Mesendoderm (in vitro differentiated cells): Measurements from ENCODE around the gene CTIF.
A peak's percentile ranks its signal among the peaks of the same experiment; 100 is the strongest.

Source experiments
- DNase-seq: peaks from one replicate; pipeline ENCODE4 v3.0.0; 2013
- H2AK5ac ChIP-seq: 2 replicates; pipeline ENCODE4 v1.6.1; 2013; ENCODE audit warnings: low read length, inconsistent platforms
- H2BK120ac ChIP-seq: 2 replicates; pipeline ENCODE4 v1.6.1; 2013; ENCODE audit warnings: low read depth, mild to moderate bottlenecking, low read length, moderate library complexity, mixed read lengths
- H2BK15ac ChIP-seq: replicated peaks from 2 replicates; pipeline ENCODE4 v1.6.1; 2013; ENCODE audit warnings: low read depth, mild to moderate bottlenecking, moderate library complexity
- H2BK5ac ChIP-seq: 2 replicates; pipeline ENCODE4 v1.6.1; 2013; ENCODE audit warnings: low read length, inconsistent platforms
- H3K18ac ChIP-seq: 2 replicates; pipeline ENCODE4 v1.6.1; 2013; ENCODE audit warnings: mild to moderate bottlenecking, low read length, mixed read lengths
- H3K23ac ChIP-seq: one replicate; pipeline ENCODE4 v1.6.1; 2013; ENCODE audit warnings: low read length
- H3K27ac ChIP-seq: 2 replicates; pipeline ENCODE4 v1.5.1; 2013; ENCODE audit warnings: low read depth, mild to moderate bottlenecking, inconsistent platforms, low read length, moderate library complexity
- H3K27me3 ChIP-seq: 2 replicates; pipeline ENCODE4 v1.6.1; 2013; ENCODE audit warnings: low read length, control low read depth, mild to moderate bottlenecking, inconsistent platforms; ENCODE audit not compliant: insufficient read depth, poor library complexity
- H3K36me3 ChIP-seq: 2 replicates; pipeline ENCODE4 v1.6.1; 2013; ENCODE audit warnings: low read length, inconsistent platforms; ENCODE audit not compliant: control insufficient read depth, insufficient read depth
- H3K4ac ChIP-seq: one replicate; pipeline ENCODE4 v1.6.1; 2013; ENCODE audit warnings: low read depth, mild to moderate bottlenecking, low read length, moderate library complexity
- H3K4me1 ChIP-seq: 2 replicates; pipeline ENCODE4 v1.6.1; 2013; ENCODE audit warnings: low read depth, low read length, inconsistent platforms; ENCODE audit not compliant: control insufficient read depth
- H3K4me2 ChIP-seq: 2 replicates; pipeline ENCODE4 v1.6.1; 2013; ENCODE audit warnings: low read length
- H3K4me3 ChIP-seq: 2 replicates; pipeline ENCODE4 v1.5.1; 2013; ENCODE audit warnings: mild to moderate bottlenecking, low read length
- H3K56ac ChIP-seq: one replicate; pipeline ENCODE4 v1.6.1; 2013; ENCODE audit warnings: low read length
- H3K79me1 ChIP-seq: 2 replicates; pipeline ENCODE4 v1.6.1; 2013; ENCODE audit warnings: low read length, inconsistent platforms
- H3K79me2 ChIP-seq: 2 replicates; pipeline ENCODE4 v1.6.1; 2013; ENCODE audit warnings: mild to moderate bottlenecking, low read length; ENCODE audit not compliant: control insufficient read depth, insufficient read depth
- H3K9ac ChIP-seq: 2 replicates; pipeline ENCODE4 v1.6.1; 2013; ENCODE audit warnings: low read length, inconsistent platforms
- H4K5ac ChIP-seq: one replicate; pipeline ENCODE4 v1.6.1; 2013; ENCODE audit warnings: low read length
- H4K8ac ChIP-seq: one replicate; pipeline ENCODE4 v1.6.1; 2013; ENCODE audit warnings: low read depth, mild to moderate bottlenecking, control low read depth, low read length, moderate library complexity
- WGBS: extraction: QIAGEN DNeasy Blood & Tissue Kit; methylation state at CpG from one replicate; pipeline ENCODE4 v1.1.7; 2013; ENCODE audit warnings: low lambda C conversion rate, missing lambda C conversion rate; ENCODE audit not compliant: insufficient coverage; ENCODE audit errors: extremely low coverage; 5-methylcytosine and 5-hydroxymethylcytosine counted together

The CTIF gene

GRCh38 chr18:48719974-48720654 lies 181.3 kb downstream of the CTIF start:
- Histone ChIP-seq H3K23ac (no peak overlapping the region), H4K8ac (no peak overlapping the region), H3K4ac (no peak overlapping the region), H2BK15ac (no peak overlapping the region), H2BK5ac (no peak overlapping the region), H3K27me3 (no peaks in the 10 kb centered on the region), H2AK5ac (no peak overlapping the region), H4K5ac (no peak overlapping the region), H3K79me2 (no peaks in the 10 kb centered on the region), H3K4me3 (no peak overlapping the region), H3K36me3 (no peaks in the 10 kb centered on the region), H3K27ac (no peak overlapping the region), H3K79me1 (no peaks in the 10 kb centered on the region), H2BK120ac (no peak overlapping the region), H3K4me2 (no peak overlapping the region), H3K56ac (no peak overlapping the region), H3K18ac (no peak overlapping the region), H3K9ac (no peak overlapping the region), H3K4me1 (no peaks in the 10 kb centered on the region)
- no CpG with 5 or more reads among the region's 12 CpGs for WGBS
- DNase-seq, result peak; percentile 43

GRCh38 chr18:48720655-48721025 lies 181.8 kb downstream of the CTIF start:
- H2BK15ac ChIP-seq, result no peak overlapping the region
- no peaks in the 10 kb centered on the region for H3K4me1 ChIP-seq
- H3K27ac ChIP-seq, result peak overlapping the region; percentile 12
- no peak overlapping the region for H2BK120ac ChIP-seq
- no peak overlapping the region for H3K56ac ChIP-seq
- H2AK5ac ChIP-seq, result no peak overlapping the region
- H3K36me3 ChIP-seq, result no peaks in the 10 kb centered on the region
- H3K18ac ChIP-seq, result no peak overlapping the region
- DNase-seq, result no peak
- H2BK5ac ChIP-seq, result no peak overlapping the region
- no peak overlapping the region for H3K9ac ChIP-seq
- H3K23ac ChIP-seq, result no peak overlapping the region
- H3K4ac ChIP-seq, result no peak overlapping the region
- no peak overlapping the region for H3K4me3 ChIP-seq
- H4K8ac ChIP-seq, result no peak overlapping the region
- H4K5ac ChIP-seq, result no peak overlapping the region
- H3K27me3 ChIP-seq, result no peaks in the 10 kb centered on the region
- H3K4me2 ChIP-seq, result no peak overlapping the region
- WGBS, result no CpG with 5 or more reads among the region's 6 CpGs
- H3K79me1 ChIP-seq, result no peaks in the 10 kb centered on the region
- H3K79me2 ChIP-seq, result no peaks in the 10 kb centered on the region

- H2AK5ac ChIP-seq, result no peak overlapping the region
- H3K79me2 ChIP-seq, result no peaks in the 10 kb centered on the region
- no peaks in the 10 kb centered on the region for H3K27me3 ChIP-seq
- WGBS, result no CpG with 5 or more reads among the region's 8 CpGs
- H3K27ac ChIP-seq, result no peak overlapping the region
- no peak overlapping the region for H3K4me3 ChIP-seq
- no peak for DNase-seq
- H3K18ac ChIP-seq, result no peak overlapping the region
- H2BK15ac ChIP-seq, result no peak overlapping the region
- H4K8ac ChIP-seq, result no peak overlapping the region
- H3K36me3 ChIP-seq, result no peaks in the 10 kb centered on the region
- H3K56ac ChIP-seq, result no peak overlapping the region
- H3K4ac ChIP-seq, result no peak overlapping the region
- no peak overlapping the region for H2BK120ac ChIP-seq
- H3K23ac ChIP-seq, result no peak overlapping the region
- H3K4me2 ChIP-seq, result no peak overlapping the region
- H3K79me1 ChIP-seq, result no peaks in the 10 kb centered on the region
- H3K4me1 ChIP-seq, result no peaks in the 10 kb centered on the region
- H3K9ac ChIP-seq, result no peak overlapping the region
- H4K5ac ChIP-seq, result no peak overlapping the region
- H2BK5ac ChIP-seq, result no peak overlapping the region
Measured at GRCh38 chr18:48721312-48721711, 182.5 kb downstream of the CTIF start.

GRCh38 chr18:48723016-48723415 lies 184.2 kb downstream of the CTIF start:
- H3K56ac ChIP-seq, result no peak overlapping the region

GRCh38 chr18:48723837-48724236 lies 185.0 kb downstream of the CTIF start:
- no peaks in the 10 kb centered on the region for H3K79me2 ChIP-seq
- no peak overlapping the region for H3K9ac ChIP-seq
- no peak overlapping the region for H3K23ac ChIP-seq
- H3K4me2 ChIP-seq, result no peak overlapping the region
- no peak overlapping the region for H2BK120ac ChIP-seq
- WGBS, result no CpG with 5 or more reads among the region's 2 CpGs
- H4K8ac ChIP-seq, result no peak overlapping the region
- H3K79me1 ChIP-seq, result no peaks in the 10 kb centered on the region
- no peak overlapping the region for H3K56ac ChIP-seq
- no peak overlapping the region for H4K5ac ChIP-seq
- H3K27ac ChIP-seq, result no peak overlapping the region
- H2BK15ac ChIP-seq, result no peak overlapping the region
- DNase-seq, result no peak
- H3K4me1 ChIP-seq, result no peaks in the 10 kb centered on the region
- H3K4ac ChIP-seq, result no peak overlapping the region
- H3K36me3 ChIP-seq, result no peaks in the 10 kb centered on the region
- H3K18ac ChIP-seq, result no peak overlapping the region
- no peak overlapping the region for H2AK5ac ChIP-seq
- H3K27me3 ChIP-seq, result no peaks in the 10 kb centered on the region
- H2BK5ac ChIP-seq, result no peak overlapping the region
- H3K4me3 ChIP-seq, result no peak overlapping the region

More at GRCh38 chr18:48723016-48723415, 184.2 kb downstream of the CTIF start:
- Histone ChIP-seq H3K36me3 (no peaks in the 10 kb centered on the region), H3K18ac (no peak overlapping the region), H3K9ac (no peak overlapping the region), H2BK120ac (no peak overlapping the region), H3K27me3 (no peaks in the 10 kb centered on the region), H2BK5ac (no peak overlapping the region), H2AK5ac (no peak overlapping the region), H3K27ac (no peak overlapping the region), H4K8ac (no peak overlapping the region), H3K79me1 (no peaks in the 10 kb centered on the region), H3K4me1 (no peaks in the 10 kb centered on the region), H3K4me2 (no peak overlapping the region), H3K4me3 (no peak overlapping the region), H3K79me2 (no peaks in the 10 kb centered on the region), H3K4ac (no peak overlapping the region), H4K5ac (no peak overlapping the region), H2BK15ac (no peak overlapping the region), H3K23ac (no peak overlapping the region)
- no CpG with 5 or more reads among the region's 5 CpGs for WGBS
- no peak for DNase-seq

- Histone ChIP-seq H3K4me2 (no peak overlapping the region), H3K9ac (no peak overlapping the region), H4K8ac (no peak overlapping the region), H3K79me1 (no peaks in the 10 kb centered on the region), H3K4me1 (no peaks in the 10 kb centered on the region), H2BK5ac (no peak overlapping the region), H3K27ac (no peak overlapping the region), H3K4ac (no peak overlapping the region), H3K79me2 (no peaks in the 10 kb centered on the region), H3K36me3 (no peaks in the 10 kb centered on the region), H4K5ac (no peak overlapping the region), H3K23ac (no peak overlapping the region), H2BK120ac (no peak overlapping the region), H3K4me3 (no peak overlapping the region), H3K18ac (no peak overlapping the region), H3K56ac (no peak overlapping the region), H2AK5ac (no peak overlapping the region), H3K27me3 (no peaks in the 10 kb centered on the region), H2BK15ac (no peak overlapping the region)
- no CpG with 5 or more reads among the region's 4 CpGs for WGBS
- no peak for DNase-seq
Measured at GRCh38 chr18:48724442-48724841, 185.6 kb downstream of the CTIF start.
